OCI-LY1 (cell line): ENCODE results near the gene MMP21.

Experiments
- H2AFZ ChIP-seq: fragments of 200-600 bp; sonication (generic), shearing (Covaris generic); 2 replicates; pipeline ENCODE4 v1.6.0; 2014; ENCODE audit warnings: antibody characterized with exemption, mild to moderate bottlenecking, low read length
- H3F3A ChIP-seq: fragments of 200-600 bp; sonication (generic), shearing (Covaris generic); 2 replicates; pipeline ENCODE4 v1.6.0; 2014; ENCODE audit warnings: mild to moderate bottlenecking, antibody characterized with exemption, low read length, moderate library complexity; ENCODE audit not compliant: insufficient read depth
- H3K27ac ChIP-seq: fragments of 200-600 bp; sonication (generic); 2 replicates; pipeline ENCODE4 v1.5.1; 2014; ENCODE audit warnings: low read length, mixed run types, mild to moderate bottlenecking, low read depth; ENCODE audit not compliant: poor library complexity, severe bottlenecking
- H3K27me3 ChIP-seq: fragments of 200-600 bp; sonication (generic); 2 replicates; pipeline ENCODE4 v1.6.0; 2014; ENCODE audit warnings: antibody characterized with exemption, mild to moderate bottlenecking, low read length, moderate library complexity; ENCODE audit not compliant: insufficient read depth
- H3K36me3 ChIP-seq: fragments of 200-600 bp; sonication (generic); 2 replicates; pipeline ENCODE4 v1.6.1; 2014; ENCODE audit warnings: mild to moderate bottlenecking, antibody characterized with exemption, low read length, moderate library complexity, mixed read lengths; ENCODE audit not compliant: insufficient read depth
- H3K4me1 ChIP-seq: fragments of 200-600 bp; sonication (generic); 2 replicates; pipeline ENCODE4 v1.5.1; 2014; ENCODE audit warnings: mild to moderate bottlenecking, low read length, moderate library complexity; ENCODE audit not compliant: insufficient read depth, severe bottlenecking
- H3K4me2 ChIP-seq: fragments of 200-600 bp; sonication (generic), shearing (Covaris generic); 2 replicates; pipeline ENCODE4 v1.6.1; 2014; ENCODE audit warnings: low read length
- H3K4me3 ChIP-seq: fragments of 200-600 bp; sonication (generic); 2 replicates; pipeline ENCODE4 v1.5.1; 2014; ENCODE audit warnings: low read length, low read depth, mild to moderate bottlenecking, mixed read lengths; ENCODE audit not compliant: poor library complexity, severe bottlenecking
- H3K79me2 ChIP-seq: fragments of 200-600 bp; shearing (Covaris generic); 2 replicates; pipeline ENCODE4 v1.6.1; 2016; ENCODE audit warnings: mixed run types, low read length, mixed read lengths; ENCODE audit not compliant: insufficient read depth
- H3K9ac ChIP-seq: fragments of 200-600 bp; sonication (generic), shearing (Covaris generic); 2 replicates; pipeline ENCODE4 v1.6.1; 2014; ENCODE audit warnings: mild to moderate bottlenecking, low read length, mixed read lengths
- H3K9me2 ChIP-seq: fragments of 200-600 bp; sonication (generic), shearing (Covaris generic); 2 replicates; pipeline ENCODE4 v1.6.1; 2014; ENCODE audit warnings: low read depth, mild to moderate bottlenecking, low read length, mixed read lengths
- H3K9me3 ChIP-seq: fragments of 200-600 bp; shearing (Covaris generic); 2 replicates; pipeline ENCODE4 v1.6.1; 2014; ENCODE audit warnings: low read length, mixed read lengths
- H4K20me1 ChIP-seq: fragments of 200-600 bp; sonication (generic), shearing (Covaris generic); 2 replicates; pipeline ENCODE4 v1.6.0; 2016; ENCODE audit warnings: mild to moderate bottlenecking, low read length; ENCODE audit not compliant: insufficient read depth
- CTCF ChIP-seq: fragments of 200-600 bp; sonication (generic), shearing (Covaris generic); IDR thresholded peaks from 2 replicates; pipeline ENCODE4 v1.5.1; 2017; ENCODE audit warnings: mild to moderate bottlenecking, antibody characterized with exemption, low read length, moderate library complexity, mixed read lengths
- EZH2 ChIP-seq: fragments of 200-600 bp; sonication (generic), shearing (Covaris generic); IDR thresholded peaks from 2 replicates; pipeline ENCODE4 v1.8.0; 2017; ENCODE audit warnings: borderline replicate concordance, mixed run types, mild to moderate bottlenecking, antibody characterized with exemption, low read length, moderate library complexity, mixed read lengths

MMP21 gene

GRCh38 chr10:125768219-125768855 is 7.3 kb downstream of the MMP21 start:
- TF ChIP-seq EZH2 = no peak
- TF ChIP-seq CTCF = no peak
- no peaks in the 10 kb centered on the region for H3K9me2 ChIP-seq
- no peak overlapping the region for H2AFZ ChIP-seq
- no peak overlapping the region for H3K27ac ChIP-seq
- no peaks in the 10 kb centered on the region for H3K79me2 ChIP-seq
- peaks cover 29% of the 10 kb centered on the region for H3K36me3 ChIP-seq
- no peaks in the 10 kb centered on the region for H3K4me1 ChIP-seq
- no peaks in the 10 kb centered on the region for H4K20me1 ChIP-seq
- H3K27me3 ChIP-seq = no peaks in the 10 kb centered on the region
- H3K9me3 ChIP-seq = no peaks in the 10 kb centered on the region
- no peaks in the 10 kb centered on the region for H3F3A ChIP-seq
- no peak overlapping the region for H3K4me3 ChIP-seq
- H3K4me2 ChIP-seq = no peak overlapping the region
- no peak overlapping the region for H3K9ac ChIP-seq

GRCh38 chr10:125766511-125766910 is 9.1 kb downstream of the MMP21 start:
- no peaks in the 10 kb centered on the region for H3K27me3 ChIP-seq
- TF ChIP-seq CTCF (no peak), EZH2 (no peak)
- H3K9me3 ChIP-seq = no peaks in the 10 kb centered on the region
- peaks cover 48% of the 10 kb centered on the region for H3K36me3 ChIP-seq
- no peaks in the 10 kb centered on the region for H3K9me2 ChIP-seq
- no peak overlapping the region for H3K9ac ChIP-seq
- no peaks in the 10 kb centered on the region for H3K4me1 ChIP-seq
- H4K20me1 ChIP-seq = no peaks in the 10 kb centered on the region
- H3K4me2 ChIP-seq = no peak overlapping the region
- H3F3A ChIP-seq = no peaks in the 10 kb centered on the region
- no peak overlapping the region for H3K4me3 ChIP-seq
- H3K79me2 ChIP-seq = no peaks in the 10 kb centered on the region
- no peak overlapping the region for H2AFZ ChIP-seq
- no peak overlapping the region for H3K27ac ChIP-seq

DNA sequence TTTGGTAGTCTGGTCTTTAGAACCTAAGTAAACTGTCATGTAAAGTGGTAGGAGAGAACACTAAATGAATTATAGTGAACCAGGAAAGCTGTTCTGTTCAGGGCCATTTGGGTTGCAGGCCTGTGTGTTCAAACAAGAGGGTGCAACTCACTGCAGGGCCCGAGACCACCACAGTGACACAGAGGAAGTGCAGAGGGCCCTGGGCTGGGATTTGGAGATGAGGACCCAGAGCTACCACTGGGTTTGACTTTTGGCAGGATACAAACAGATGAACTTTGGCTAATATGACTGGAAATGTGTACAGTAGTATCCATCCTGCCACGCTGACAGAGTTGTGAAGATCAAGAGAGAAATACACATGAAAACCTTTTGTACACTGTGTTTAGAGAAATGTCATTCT is 9.8 kb downstream of the MMP21 start:
- no peak for TF ChIP-seq CTCF
- TF ChIP-seq EZH2 = no peak
- H3K79me2 ChIP-seq = no peaks in the 10 kb centered on the region
- no peaks in the 10 kb centered on the region for H4K20me1 ChIP-seq
- H3K9me3 ChIP-seq = no peaks in the 10 kb centered on the region
- H3K9me2 ChIP-seq = no peaks in the 10 kb centered on the region
- no peak overlapping the region for H2AFZ ChIP-seq
- H3K4me3 ChIP-seq = no peak overlapping the region
- no peak overlapping the region for H3K27ac ChIP-seq
- H3K4me1 ChIP-seq = no peaks in the 10 kb centered on the region
- no peaks in the 10 kb centered on the region for H3K27me3 ChIP-seq
- no peaks in the 10 kb centered on the region for H3F3A ChIP-seq
- no peak overlapping the region for H3K4me2 ChIP-seq
- peaks cover 54% of the 10 kb centered on the region for H3K36me3 ChIP-seq
- no peak overlapping the region for H3K9ac ChIP-seq
